GM12891 (cell line): ENCODE data around the gene TBL1X.

ENCODE experiments used
- POLR2A ChIP-seq: IDR thresholded peaks from 2 replicates; pipeline ENCODE4 v1.6.1; 2011; ENCODE audit warnings: low read depth, low read length, control low read depth
- POLR2AphosphoS5 ChIP-seq: IDR thresholded peaks from 2 replicates; pipeline ENCODE4 v1.6.1; 2011; ENCODE audit warnings: low read depth, low read length, control low read depth
- POU2F2 ChIP-seq: IDR thresholded peaks from 2 replicates; pipeline ENCODE4 v1.6.1; 2011; ENCODE audit warnings: low read depth, mild to moderate bottlenecking, control low read depth, low read length, moderate library complexity
- TAF1 ChIP-seq: IDR thresholded peaks from 2 replicates; pipeline ENCODE4 v1.6.1; 2011; ENCODE audit warnings: low read depth, low read length, control low read depth

DNA sequence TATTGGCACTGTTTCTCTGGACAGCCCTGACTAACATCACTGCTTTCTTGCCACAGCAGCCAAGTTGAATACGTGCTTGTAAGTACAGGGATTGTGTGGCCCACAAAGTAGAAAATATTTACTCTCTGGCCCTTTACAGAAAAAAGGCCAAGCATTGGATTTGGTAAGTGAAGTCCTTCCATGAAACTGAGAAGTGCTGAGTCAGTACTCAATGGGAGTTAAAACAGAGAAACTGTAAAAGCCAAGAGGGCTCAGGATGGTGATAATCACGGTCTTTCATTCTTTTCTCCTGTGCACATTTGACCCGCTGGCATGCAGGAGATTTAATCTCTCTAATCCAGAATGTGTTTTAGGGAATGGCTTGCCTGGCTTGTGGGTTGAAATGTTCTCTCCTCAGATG is 46.1 kb downstream of the TBL1X start:
- TF ChIP-seq POLR2A (no peak), TAF1 (no peak), POU2F2 (no peak), POLR2AphosphoS5 (no peak)
